Stimulated activated CD4-positive, alpha-beta T cell treated with anti-CD3 and anti-CD28 coated beads, Interleukin-4, amount 100 ng/mL, for 1 hour (primary cell): ENCODE measurements around the gene TBL1XR1.

ENCODE experiments used
- DNase-seq: peaks from one replicate; pipeline ENCODE4 v3.0.0-alpha.2; 2020

The TBL1XR1 gene

DNA sequence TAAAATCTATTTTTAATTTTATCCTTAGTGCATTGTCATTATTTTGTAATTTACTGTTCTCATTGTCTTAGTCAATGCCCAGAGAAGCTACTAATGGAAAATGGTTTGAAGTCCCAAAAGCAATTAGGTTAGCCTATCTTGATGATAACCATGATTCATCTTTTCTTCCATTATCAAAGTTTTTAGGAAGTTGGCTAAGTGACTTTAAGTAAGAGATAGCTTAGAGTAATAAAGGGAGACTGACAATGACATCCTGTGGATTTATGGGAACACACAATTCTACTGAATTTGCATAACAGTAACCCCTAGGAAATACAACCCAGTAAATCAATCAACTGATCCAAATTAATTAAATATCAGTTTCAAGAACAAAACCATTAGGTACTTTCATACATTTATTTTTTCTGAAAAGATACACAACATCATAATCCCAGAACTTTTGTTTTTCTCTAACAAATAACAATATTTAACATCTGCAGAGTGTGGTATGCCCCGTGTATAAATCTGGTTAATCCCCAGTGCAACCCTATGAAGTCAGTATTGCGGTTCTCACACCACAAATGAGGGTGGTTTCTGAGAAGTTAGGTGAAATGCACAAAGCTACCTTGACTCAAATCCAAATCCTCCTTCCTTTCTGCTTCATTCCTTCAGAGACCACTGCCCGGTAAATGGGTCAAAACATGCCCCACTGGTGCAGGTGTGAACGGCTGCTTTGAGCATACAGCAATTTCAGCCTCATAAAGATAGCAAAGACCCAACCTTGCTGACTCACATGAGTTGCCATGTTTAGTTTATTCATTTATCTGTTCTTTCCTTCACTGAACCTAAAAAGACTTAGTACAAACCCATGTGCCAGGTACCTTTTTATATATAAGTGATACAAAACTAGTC, 202.1 kb downstream of the TBL1XR1 start:
- DNase-seq, result no peak

DNA sequence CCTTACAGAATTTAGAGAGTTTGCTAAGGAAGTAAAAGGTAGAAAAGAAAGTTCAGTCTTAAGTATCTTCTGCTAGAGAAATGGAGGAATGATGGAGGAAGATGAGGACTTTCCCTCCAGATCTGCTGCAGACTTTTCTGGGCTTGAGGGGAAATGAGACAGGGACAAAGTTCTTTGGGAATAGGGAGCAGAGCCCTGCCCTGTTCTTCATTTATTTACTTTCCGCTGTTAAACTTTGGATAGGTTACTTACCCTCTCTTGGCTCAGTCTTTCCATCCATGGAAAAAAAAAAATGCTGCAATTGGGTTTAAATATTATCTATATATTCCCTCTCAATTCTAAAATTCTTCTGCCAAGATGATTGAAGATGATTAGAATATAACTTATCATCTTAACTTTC, 202.9 kb downstream of the TBL1XR1 start:
- DNase-seq, result no peak

DNA sequence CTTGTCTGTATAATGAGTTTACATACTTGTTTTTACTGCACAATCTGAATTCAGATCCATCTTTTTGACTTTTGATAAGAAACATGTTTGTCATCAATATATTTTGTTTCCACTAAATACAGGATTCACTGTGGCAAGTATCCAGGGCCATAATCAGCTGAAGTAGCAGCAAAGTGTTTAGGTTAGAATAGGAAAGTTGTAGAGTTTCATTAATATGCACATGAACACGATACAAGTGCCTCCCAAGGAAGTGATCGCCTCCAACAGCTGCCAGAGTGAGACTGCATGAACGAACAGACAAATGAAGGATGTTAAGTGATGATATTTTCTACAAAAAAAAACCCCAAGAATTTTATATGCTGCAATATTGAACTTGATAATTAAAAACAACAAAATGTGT, 204.3 kb downstream of the TBL1XR1 start:
- DNase-seq, result no peak

DNA sequence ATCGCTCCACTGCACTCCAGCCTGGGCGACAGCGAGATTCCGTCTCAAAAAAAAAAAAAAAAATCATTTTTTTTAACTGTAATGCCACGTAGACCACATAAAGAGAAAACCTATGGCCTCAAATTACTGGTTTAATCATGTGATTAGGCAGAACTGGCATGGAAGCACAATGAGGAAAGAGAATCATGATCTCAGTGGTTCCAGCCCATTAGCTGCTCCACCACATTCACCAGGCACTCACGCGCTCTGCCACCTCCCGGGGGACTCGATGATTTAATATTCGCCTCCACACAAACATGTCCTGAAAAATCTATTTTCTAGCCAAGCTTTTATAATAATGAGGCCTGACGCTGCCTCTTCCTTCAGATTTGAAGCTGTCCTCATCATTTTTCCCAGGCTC, 204.7 kb downstream of the TBL1XR1 start:
- DNase-seq, result no peak

DNA sequence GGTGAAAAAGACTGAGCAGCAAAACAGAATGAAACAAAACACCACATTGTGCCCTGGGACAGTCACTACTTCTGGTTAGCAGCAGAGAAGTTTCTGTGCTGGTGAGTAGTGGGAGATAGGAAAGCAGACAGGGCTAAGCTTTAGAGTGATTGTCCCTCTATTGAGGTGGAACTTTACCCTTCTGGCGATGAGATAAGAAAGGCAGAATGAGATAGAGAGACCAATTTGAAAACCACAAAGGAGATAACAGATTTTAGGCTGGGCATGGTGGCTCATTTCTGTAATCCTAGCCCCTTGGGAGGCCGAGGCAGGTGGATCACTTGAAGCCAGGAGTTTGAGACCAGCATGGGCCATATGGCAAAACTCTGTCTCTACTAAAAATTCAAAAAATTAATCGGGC, 208.5 kb downstream of the TBL1XR1 start:
- DNase-seq, result no peak

DNA sequence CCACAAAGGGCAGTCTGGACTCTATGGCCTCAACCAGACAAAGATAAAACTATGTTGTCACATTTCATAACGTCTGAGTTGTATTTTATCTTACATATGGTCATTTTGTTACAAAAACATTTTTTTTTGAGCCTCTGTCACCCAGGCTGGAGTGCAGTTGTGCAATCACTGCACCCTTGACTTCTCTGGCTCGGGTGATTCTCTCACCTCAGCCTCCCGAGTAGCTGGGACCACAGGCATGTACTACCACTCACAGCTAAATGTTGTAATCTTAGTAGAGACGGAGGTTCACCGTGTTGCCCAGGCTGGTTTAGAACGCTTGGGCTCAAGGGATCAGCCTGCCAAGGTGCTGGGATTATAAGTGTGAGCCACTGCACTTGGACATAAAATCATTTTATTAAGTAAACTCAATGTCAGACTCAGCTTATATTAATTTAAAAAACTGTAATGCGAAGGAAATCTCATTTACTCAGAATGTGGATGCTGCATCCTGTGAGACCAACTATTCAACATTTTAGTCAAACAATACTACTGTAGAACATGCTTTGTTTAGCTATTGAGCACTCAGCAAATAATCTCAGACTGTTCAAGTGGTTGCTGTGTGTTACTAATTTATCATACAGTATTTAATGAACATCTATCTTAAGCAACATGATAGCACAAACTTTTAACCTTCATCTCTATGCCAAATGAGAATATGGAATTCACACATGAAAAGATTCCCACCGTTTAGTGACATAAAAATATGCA, 209.2 kb downstream of the TBL1XR1 start:
- DNase-seq, result no peak

DNA sequence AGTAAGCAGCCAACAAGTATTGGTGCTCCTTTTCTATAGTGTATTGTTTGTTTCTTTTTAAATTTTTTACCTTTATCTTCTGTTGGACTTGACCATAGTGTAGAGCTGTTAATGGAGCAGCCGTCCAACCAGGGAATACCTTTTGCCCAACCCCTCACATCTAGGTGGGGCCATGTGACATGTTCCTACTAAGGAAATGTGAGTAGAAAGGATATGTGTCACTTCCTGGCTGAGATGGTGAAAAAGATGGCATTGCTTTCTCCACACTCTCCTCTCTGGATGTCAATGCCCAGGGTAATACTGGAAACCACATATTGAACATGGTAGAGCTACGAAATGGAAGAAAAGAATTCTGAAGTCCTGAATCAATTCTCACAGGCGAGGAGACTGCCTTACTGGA, 218.8 kb downstream of the TBL1XR1 start:
- DNase-seq, result no peak

DNA sequence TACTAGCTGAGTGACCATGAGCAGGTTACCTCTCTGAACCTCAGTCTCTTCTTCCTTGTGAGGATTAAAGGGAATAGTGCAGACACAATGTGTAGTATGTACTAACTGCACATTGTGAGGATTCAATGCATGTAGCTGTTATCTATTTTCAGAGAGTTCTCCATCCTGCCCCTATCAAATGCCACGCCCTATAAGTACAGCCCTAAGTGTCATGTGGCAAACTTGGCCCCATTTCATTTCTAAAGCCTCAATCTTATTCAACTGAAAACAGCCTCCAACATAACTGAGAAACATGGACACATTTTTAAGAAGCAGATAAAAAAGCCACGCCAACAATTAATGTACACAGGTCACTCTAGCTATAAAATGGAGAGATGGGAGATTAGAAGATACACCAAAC, 220.0 kb downstream of the TBL1XR1 start:
- no peak for DNase-seq

DNA sequence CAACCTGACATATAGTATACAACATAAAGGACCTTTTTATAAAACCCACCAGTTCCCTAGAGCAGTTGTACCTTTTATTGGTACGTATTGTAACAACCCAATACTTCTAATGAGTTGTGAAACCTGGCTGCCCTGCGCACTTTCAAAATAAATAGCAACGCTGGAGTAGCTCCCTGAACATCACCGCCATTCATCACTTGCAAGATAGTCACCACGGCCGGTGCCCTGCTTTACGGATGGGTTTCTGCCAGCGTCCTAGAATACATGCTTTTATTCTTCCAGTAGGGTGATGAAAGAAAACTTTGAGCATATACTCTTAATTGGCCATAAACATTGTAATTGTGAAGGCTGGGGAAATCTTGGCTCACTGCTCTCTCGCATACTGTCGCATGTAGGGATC, 220.7 kb downstream of the TBL1XR1 start:
- no peak for DNase-seq

DNA sequence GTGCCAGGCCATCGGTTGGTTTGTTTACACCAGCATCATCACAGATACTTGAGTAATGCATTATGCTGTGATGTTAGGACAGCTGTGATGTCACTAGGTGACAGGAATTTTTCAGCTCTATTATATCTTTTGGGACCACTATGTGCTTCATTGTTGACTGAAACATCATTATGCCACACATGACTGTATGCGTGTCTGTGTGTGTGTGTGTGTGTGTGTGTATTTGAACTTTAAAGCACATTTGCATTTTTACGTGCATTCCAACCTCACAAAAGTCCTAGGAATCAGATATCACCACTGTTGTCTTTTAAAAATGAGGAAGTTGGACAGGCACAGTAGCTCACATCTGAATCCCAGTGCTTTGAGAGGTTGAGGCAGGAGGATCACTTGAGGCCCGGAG, 223.0 kb downstream of the TBL1XR1 start:
- no peak for DNase-seq

DNA sequence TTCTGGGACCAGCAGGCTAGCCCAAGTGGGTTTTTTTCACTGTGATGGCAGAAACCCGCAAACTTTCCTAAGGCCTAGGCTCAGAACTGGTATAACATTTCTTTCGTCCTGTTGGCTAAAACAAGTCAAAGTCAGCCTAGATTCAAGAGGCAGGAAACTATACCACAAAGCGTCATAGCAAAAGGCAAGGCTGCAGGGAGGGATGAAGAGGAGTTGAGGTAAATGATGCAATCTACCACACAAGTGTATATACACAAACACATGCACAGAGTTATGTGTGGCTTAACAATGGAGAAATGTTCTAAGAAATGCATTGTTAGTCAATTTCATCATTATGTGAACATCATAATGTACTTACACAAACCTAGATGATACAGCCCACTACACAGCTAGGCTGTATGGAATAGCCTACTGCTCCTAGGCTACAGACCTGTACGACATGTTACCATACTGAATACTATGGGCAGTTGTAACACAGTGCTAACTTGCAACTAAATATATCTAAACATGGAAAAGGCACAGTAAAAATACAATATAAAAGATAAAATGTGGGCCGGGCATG, 225.6 kb downstream of the TBL1XR1 start:
- DNase-seq, result no peak

DNA sequence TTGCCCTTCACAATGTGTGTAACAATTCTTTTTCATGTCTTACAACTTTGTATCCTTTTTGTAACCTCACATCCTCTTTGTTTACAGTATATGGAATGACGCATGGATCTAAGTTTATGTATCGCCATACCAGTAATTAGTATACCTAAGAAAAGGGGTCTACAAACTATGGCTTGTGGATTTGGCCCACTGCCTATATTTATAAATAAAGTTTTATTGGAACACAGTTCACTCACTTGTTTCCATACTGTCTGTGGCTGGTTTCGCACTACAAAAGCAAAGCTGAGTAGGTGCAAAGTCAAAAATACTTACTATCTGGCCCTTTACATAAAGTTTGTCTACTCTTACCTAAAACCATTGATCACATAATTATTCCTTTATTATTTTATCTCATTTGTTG, 226.5 kb downstream of the TBL1XR1 start:
- DNase-seq, result no peak

DNA sequence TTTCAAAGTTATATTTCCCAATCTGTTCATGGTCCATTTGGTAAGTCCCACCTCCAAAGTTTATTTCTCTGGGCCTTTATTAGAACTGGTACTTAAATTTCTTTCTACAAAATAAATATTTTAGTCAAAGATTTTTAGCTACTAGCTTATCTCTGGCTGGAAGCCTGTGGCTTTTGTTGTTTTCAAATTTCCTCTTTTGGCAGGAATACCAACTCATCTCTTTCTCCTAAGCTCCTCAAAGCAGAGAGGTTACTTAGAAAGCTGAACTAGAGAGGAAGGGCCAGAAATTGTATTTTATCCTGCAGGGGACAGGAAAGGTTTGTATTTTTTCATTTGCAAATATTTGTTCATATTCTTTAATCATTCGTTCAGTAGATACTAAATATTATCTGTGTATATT, 227.8 kb downstream of the TBL1XR1 start:
- no peak for DNase-seq
